Activated B cell treated with CpG ODN at 0.5 μM for 24 hours (primary cell): ENCODE data around the gene STK38. TPM values are rescaled to one million over a fixed set of nuclear protein-coding genes. Genes with fewer than 3 reads are reported as not detected.
"Not testable (repeated sequence)": the region's sequence is repeated elsewhere in the genome, so short reads cannot be mapped to it uniquely, and the experiment has no call there.

Experiments
- ATAC-seq: fragments of 200-7000 bp; cut with Tn5 transposase; one replicate; pipeline ENCODE4 v1.10.0; 2021; ENCODE audit warnings: low read depth, mild to moderate bottlenecking, moderate library complexity
- CTCF ChIA-PET: fragments of 350-600 bp; sonication (Branson Sonifier 250); formaldehyde crosslinking; loops from one replicate; lab custom pipeline; 2021; ENCODE audit warnings: antibody characterized with exemption; lab: Charles Lee
- POLR2A ChIA-PET: fragments of 350-600 bp; sonication (Branson Sonifier 250); formaldehyde crosslinking; loops from one replicate; lab custom pipeline; 2021; ENCODE audit warnings: antibody characterized with exemption; lab: Charles Lee
- DNase-seq: peaks from one replicate; pipeline ENCODE4 v3.0.0; 2022
- H3K27ac Mint-ChIP-seq: one replicate; pipeline ENCODE4 v1.8.0; 2020; ENCODE audit warnings: mixed read lengths
- H3K27me3 Mint-ChIP-seq: one replicate; pipeline ENCODE4 v1.8.0; 2021; ENCODE audit warnings: mixed read lengths
- H3K36me3 Mint-ChIP-seq: one replicate; pipeline ENCODE4 v1.8.0; 2021; ENCODE audit warnings: low read depth, mixed read lengths
- H3K4me1 Mint-ChIP-seq: one replicate; pipeline ENCODE4 v1.8.0; 2021; ENCODE audit warnings: mixed read lengths
- H3K4me3 Mint-ChIP-seq: one replicate; pipeline ENCODE4 v1.8.0; 2020; ENCODE audit warnings: mild to moderate bottlenecking, mixed read lengths
- H3K9me3 Mint-ChIP-seq: one replicate; pipeline ENCODE4 v1.8.0; 2020; ENCODE audit warnings: mixed read lengths
- intact Hi-C: fragments of 100-400 bp; cut with micrococcal nuclease; formaldehyde crosslinking; loops from one replicate; pipeline ENCODE4 v1.15.1; 2024
- total RNA-seq: library from RNA; stranded (reverse); gene quantifications from 2 replicates; pipeline ENCODE4 v1.2.3, GENCODE V29; 2022
- TF ChIP-seq, protein P1 (sequence below): fragments of 200-600 bp; IDR thresholded peaks from one replicate; pipeline ENCODE4 v1.8.0; 2022; ENCODE audit warnings: antibody characterized with exemption, mild to moderate bottlenecking

The STK38 gene
- total RNA-seq, 1 donor from 2014 or later, result 26.1 TPM

DNA sequence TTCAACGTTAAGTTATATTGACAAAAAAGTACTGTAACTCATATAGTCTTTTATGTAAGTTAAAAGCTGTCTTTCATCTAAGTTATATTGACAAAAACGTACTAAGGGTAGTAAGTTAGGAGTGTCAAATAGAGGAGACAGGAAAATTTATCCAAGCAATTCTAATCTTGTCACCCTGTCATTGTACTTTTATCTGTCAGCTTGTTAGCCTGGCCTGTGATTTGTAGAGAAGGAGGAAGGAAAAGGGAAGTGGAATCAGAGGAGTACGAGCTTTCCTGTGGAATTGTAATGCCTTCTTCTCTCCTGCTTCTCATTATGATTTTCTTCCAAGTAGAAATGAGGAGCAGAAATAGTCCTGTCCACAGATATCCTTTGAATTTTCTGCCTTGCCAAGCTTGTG is 85.6 kb downstream of the STK38 start:
- Mint-ChIP-seq H3K9me3 (no peaks in the 10 kb centered on the region), H3K4me1 (peaks cover 22% of the 10 kb centered on the region), H3K27me3 (no peaks in the 10 kb centered on the region), H3K36me3 (peaks cover 22% of the 10 kb centered on the region), H3K4me3 (no peak overlapping the region), H3K27ac (no peak overlapping the region)
- ChIA-PET CTCF (interaction anchor here (1.1 kb wide), 1 partner anchor 121 kb away, joined by 3 read pairs; no protein-coding TSS in a partner anchor), POLR2A (interaction anchor here (0.8 kb wide), 1 partner anchor 147 kb away, joined by 3 read pairs; no protein-coding TSS in a partner anchor)
- ATAC-seq (no peak), DNase-seq (no peak)
- TF ChIP-seq, protein P1, sequence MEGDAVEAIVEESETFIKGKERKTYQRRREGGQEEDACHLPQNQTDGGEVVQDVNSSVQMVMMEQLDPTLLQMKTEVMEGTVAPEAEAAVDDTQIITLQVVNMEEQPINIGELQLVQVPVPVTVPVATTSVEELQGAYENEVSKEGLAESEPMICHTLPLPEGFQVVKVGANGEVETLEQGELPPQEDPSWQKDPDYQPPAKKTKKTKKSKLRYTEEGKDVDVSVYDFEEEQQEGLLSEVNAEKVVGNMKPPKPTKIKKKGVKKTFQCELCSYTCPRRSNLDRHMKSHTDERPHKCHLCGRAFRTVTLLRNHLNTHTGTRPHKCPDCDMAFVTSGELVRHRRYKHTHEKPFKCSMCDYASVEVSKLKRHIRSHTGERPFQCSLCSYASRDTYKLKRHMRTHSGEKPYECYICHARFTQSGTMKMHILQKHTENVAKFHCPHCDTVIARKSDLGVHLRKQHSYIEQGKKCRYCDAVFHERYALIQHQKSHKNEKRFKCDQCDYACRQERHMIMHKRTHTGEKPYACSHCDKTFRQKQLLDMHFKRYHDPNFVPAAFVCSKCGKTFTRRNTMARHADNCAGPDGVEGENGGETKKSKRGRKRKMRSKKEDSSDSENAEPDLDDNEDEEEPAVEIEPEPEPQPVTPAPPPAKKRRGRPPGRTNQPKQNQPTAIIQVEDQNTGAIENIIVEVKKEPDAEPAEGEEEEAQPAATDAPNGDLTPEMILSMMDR, result no peak
- intact Hi-C loops, result no loop called here

DNA sequence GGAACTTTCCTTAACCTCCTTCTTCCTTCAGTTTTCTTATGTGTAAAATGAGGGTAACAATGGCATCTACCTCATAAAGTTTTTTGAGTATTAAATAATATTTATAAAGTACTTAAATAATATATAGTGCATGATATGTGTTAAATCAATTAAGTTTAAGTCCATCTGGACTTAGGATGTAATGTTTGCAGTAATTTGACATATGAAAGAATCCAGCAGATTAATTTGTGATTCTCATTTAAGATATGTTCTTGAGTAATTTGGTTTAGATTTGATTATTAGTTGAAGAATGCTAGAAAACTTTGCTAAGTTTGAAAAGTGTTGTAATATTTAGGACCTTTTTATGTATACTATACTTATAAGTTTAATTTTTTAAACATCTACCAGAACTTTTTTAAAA is 86.4 kb downstream of the STK38 start:
- peaks cover 24% of the 10 kb centered on the region for H3K4me1 Mint-ChIP-seq
- no peak overlapping the region for H3K27ac Mint-ChIP-seq
- TF ChIP-seq, protein P1, result no peak
- DNase-seq (no peak), ATAC-seq (no peak)
- ChIA-PET POLR2A (no interaction called here), CTCF (no interaction called here)
- intact Hi-C loops, result no loop called here
- H3K9me3 Mint-ChIP-seq, result no peaks in the 10 kb centered on the region
- H3K4me3 Mint-ChIP-seq, result no peak overlapping the region
- H3K36me3 Mint-ChIP-seq, result peaks cover 21% of the 10 kb centered on the region
- no peaks in the 10 kb centered on the region for H3K27me3 Mint-ChIP-seq

DNA sequence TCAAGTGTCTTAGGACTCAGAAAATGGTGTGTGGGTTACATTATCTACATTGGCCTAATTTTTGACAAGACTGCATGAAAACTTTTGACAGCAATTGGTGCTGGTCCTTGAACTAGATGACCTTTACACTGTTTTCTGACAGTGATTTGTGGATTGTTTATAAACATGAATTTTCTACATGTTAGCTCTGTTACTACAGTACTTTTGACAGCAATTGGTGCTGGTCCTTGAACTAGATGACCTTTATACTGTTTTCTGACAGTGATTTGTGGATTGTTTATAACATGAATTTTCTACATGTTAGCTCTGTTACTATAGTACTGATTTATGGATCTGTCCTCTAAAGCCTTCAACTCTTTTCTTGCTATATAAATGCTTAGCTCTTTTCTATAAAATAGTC is 87.8 kb downstream of the STK38 start:
- H3K27me3 Mint-ChIP-seq, result no peaks in the 10 kb centered on the region
- ChIA-PET POLR2A (no interaction called here), CTCF (no interaction called here)
- DNase-seq, result no peak
- no peak overlapping the region for H3K27ac Mint-ChIP-seq
- H3K4me3 Mint-ChIP-seq, result no peak overlapping the region
- peaks cover 25% of the 10 kb centered on the region for H3K36me3 Mint-ChIP-seq
- peaks cover 28% of the 10 kb centered on the region for H3K4me1 Mint-ChIP-seq
- TF ChIP-seq, protein P1, result no peak
- intact Hi-C loops, result no loop called here
- H3K9me3 Mint-ChIP-seq, result no peaks in the 10 kb centered on the region
- no peak for ATAC-seq

DNA sequence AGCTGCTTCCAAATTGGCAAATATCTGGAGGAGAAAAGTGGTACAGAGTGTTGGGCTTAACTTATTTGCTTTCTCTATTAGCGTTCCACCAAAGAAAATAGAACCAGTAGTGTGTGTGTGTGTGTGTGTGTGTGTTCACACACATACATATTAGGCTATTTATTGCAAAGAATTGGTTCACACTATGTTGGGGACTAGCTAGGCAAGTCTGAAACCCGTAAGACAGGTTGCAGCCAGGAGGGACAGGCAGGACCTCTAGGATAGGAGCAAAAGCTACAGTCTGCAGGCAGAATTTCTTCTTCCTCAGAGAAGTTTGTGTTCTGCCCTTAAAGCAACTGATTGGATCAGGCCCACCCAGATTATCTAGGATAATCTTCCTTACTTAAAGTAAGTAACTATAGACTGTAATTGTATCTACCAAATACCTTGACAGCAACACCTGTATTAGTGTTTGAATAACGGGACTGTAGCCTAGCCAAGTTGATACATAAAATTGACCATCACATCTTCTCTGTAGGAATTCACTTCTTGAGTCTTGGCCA is 91.7 kb downstream of the STK38 start:
- H3K4me3 Mint-ChIP-seq, result no peak overlapping the region
- CTCF ChIA-PET, result no interaction called here

DNA sequence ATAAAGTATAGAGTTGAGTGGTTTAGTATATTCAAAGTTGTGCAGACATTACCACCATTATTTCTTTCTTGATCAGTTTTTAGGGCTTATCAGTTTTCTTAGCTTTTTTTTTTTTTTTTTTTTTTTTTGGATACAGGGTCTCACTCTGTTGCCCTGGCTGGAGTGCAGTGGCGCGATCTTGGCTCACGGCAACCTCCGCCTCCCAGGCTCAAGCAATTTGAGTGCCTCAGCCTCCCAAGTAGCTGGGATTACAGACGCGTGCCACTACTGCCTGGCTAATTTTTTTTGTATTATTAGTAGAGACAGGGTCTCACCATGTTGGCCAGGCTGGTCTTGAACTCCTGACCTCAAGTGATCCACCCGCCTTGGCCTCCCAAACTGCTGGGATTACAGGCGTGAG is 94.4 kb downstream of the STK38 start:
- POLR2A ChIA-PET, result interaction anchor here (0.7 kb wide), 1 partner anchor 11 kb away, joined by 4 read pairs; no protein-coding TSS in a partner anchor

More for the DNA sequence above, 91.7 kb downstream of the STK38 start:
- no peak overlapping the region for H3K27ac Mint-ChIP-seq
- POLR2A ChIA-PET, result interaction anchor here (0.7 to 1.2 kb wide), 2 partner anchors 11 to 12 kb away, joined by 3 to 10 read pairs; partner anchors contain the start of gene KCTD20
- peaks cover 17% of the 10 kb centered on the region for H3K4me1 Mint-ChIP-seq
- no peak for ATAC-seq
- H3K36me3 Mint-ChIP-seq, result peaks cover 35% of the 10 kb centered on the region
- intact Hi-C loops, result no loop called here
- H3K9me3 Mint-ChIP-seq, result no peaks in the 10 kb centered on the region
- H3K27me3 Mint-ChIP-seq, result no peaks in the 10 kb centered on the region
- TF ChIP-seq, protein P1, result no peak
- no peak for DNase-seq

DNA sequence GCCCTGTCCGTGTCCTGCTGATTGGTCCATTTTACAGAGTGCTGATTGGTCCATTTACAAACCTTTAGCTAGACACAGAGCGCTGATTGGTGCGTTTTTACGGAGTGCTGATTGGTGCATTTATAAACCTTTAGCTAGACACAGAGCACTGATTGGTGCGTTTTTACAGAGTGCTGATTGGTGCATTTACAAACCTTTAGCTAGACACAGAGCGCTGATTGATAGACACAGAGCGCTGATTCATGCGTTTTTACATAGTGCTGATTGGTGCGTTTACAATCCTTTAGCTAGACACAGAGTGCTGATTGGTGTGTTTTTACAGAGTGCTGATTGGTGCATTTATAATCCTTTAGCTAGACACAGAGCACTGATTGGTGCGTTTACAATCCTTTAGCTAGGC is 98.1 kb downstream of the STK38 start:
- ATAC-seq, POLR2A ChIA-PET, H3K27ac Mint-ChIP-seq, intact Hi-C loops, H3K9me3 Mint-ChIP-seq, CTCF ChIA-PET, DNase-seq, H3K27me3 Mint-ChIP-seq, H3K4me3 Mint-ChIP-seq: not testable (repeated sequence)
- peaks cover 34% of the 10 kb centered on the region for H3K4me1 Mint-ChIP-seq
- H3K36me3 Mint-ChIP-seq, result peaks cover 38% of the 10 kb centered on the region

More for the DNA sequence above, 94.4 kb downstream of the STK38 start:
- H3K4me3 Mint-ChIP-seq, DNase-seq, H3K27me3 Mint-ChIP-seq, H3K27ac Mint-ChIP-seq, H3K9me3 Mint-ChIP-seq, ATAC-seq, intact Hi-C loops, CTCF ChIA-PET: not testable (repeated sequence)
- peaks cover 21% of the 10 kb centered on the region for H3K4me1 Mint-ChIP-seq
- peaks cover 44% of the 10 kb centered on the region for H3K36me3 Mint-ChIP-seq
